ENCODE data around the gene PIGN. TPM values are rescaled to one million over a fixed set of nuclear protein-coding genes. Genes with fewer than 3 reads are reported as not detected.

The PIGN gene
- total RNA-seq, 2 experiments from 2014 or later, result 9.6 to 11.7 TPM

DNA sequence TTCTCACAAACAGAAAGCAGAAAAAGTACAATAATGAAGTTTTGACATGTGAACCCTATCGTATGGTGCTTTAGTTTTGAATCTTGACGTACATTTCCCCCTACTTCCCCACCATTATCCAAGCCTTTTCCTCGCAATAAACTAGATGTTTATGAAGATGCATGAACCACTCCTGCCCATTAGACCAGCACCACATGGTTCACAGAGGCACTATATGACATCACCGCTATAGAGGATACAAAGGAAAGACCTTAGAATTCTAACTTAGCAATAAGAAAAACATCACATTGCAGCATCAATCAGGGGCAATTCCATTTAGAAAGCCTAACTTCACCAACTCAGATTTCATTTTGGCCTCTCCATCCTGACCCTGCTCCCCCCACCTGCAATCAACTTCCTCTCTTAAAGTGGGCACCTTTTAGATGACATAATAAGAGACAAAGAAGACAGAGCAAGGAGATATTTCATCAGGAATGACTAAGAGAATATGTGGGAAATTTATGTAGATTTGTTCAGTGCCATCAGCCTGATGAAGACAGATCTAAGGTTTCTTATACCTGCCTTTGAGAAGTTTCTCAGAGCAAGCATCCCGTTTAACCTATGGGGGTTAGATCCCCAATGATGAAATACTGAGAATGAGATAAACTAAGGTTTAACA lies 124.9 kb downstream of the PIGN start:
- Histone ChIP-seq H3K9me3 (ENCODE audit: control insufficient read depth in 1 of 2, insufficient read depth in 1 of 2, low read length in 2 of 2) (peaks cover 0 to 4% of the 10 kb centered on the region in 2 experiments), H3K27me3 (ENCODE audit: control insufficient read depth in 1 of 2, insufficient read depth in 2 of 2, low read length in 2 of 2) (no peaks in the 10 kb centered on the region), H3K4me3 (ENCODE audit: low read length) (no peak overlapping the region), H3K4me1 (ENCODE audit: insufficient read depth, low read length) (no peaks in the 10 kb centered on the region), H3K36me3 (ENCODE audit: insufficient read depth, low read length) (peaks cover 6% of the 10 kb centered on the region), H3K27ac (ENCODE audit: low read depth in 1 of 2, low read length in 2 of 2) (no peak overlapping the region)
- ATAC-seq (ENCODE audit: poor library complexity) (no peak), DNase-seq (no peak)
- no peak overlapping the region for H3K27ac Mint-ChIP-seq
- H3K36me3 Mint-ChIP-seq (ENCODE audit: low read depth), result peaks cover 77% of the 10 kb centered on the region
- H3K4me3 Mint-ChIP-seq, result no peak overlapping the region
- peaks cover 1% of the 10 kb centered on the region for H3K9me3 Mint-ChIP-seq
- no peaks in the 10 kb centered on the region for H3K27me3 Mint-ChIP-seq
- ChIA-PET POLR2A (no interaction called here), CTCF (no interaction called here)
- intact Hi-C loops (cut with DNase I, micrococcal nuclease), result no loop called here
- no peaks in the 10 kb centered on the region for H3K4me1 Mint-ChIP-seq (ENCODE audit: low read depth)
- TF ChIP-seq, protein P1, sequence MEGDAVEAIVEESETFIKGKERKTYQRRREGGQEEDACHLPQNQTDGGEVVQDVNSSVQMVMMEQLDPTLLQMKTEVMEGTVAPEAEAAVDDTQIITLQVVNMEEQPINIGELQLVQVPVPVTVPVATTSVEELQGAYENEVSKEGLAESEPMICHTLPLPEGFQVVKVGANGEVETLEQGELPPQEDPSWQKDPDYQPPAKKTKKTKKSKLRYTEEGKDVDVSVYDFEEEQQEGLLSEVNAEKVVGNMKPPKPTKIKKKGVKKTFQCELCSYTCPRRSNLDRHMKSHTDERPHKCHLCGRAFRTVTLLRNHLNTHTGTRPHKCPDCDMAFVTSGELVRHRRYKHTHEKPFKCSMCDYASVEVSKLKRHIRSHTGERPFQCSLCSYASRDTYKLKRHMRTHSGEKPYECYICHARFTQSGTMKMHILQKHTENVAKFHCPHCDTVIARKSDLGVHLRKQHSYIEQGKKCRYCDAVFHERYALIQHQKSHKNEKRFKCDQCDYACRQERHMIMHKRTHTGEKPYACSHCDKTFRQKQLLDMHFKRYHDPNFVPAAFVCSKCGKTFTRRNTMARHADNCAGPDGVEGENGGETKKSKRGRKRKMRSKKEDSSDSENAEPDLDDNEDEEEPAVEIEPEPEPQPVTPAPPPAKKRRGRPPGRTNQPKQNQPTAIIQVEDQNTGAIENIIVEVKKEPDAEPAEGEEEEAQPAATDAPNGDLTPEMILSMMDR (IDR thresholded peaks at IDR 0.05), result no peak

DNA sequence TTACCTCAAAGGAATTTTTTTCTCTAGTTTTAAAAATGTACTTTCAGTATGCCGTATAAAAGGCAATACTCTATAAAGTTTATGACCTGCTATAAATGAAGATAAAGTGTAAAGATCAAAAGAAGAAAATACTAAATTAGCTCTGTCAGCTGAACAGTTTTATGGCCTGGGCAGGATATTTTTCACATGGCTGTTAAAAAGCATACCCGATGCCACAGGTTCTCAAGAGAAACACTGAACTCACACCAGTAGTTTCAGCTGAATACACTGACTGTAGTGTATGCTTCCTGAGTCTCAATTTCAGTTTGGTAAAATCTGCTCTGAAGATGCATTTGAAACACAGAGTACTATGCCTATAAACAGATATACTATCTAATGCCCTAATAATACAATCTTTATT lies 126.0 kb downstream of the PIGN start:
- no peak overlapping the region for H3K4me3 ChIP-seq (ENCODE audit: low read length)
- CTCF ChIA-PET, result interaction anchor here (1.2 kb wide), 1 partner anchor 71 kb away, joined by 3 read pairs; no protein-coding TSS in a partner anchor
- peaks cover 6% of the 10 kb centered on the region for H3K36me3 ChIP-seq (ENCODE audit: insufficient read depth, low read length)
- TF ChIP-seq, protein P1 (IDR thresholded peaks at IDR 0.05), result no peak
- Mint-ChIP-seq H3K4me3 (no peak overlapping the region), H3K27me3 (no peaks in the 10 kb centered on the region), H3K36me3 (ENCODE audit: low read depth) (peaks cover 84% of the 10 kb centered on the region), H3K4me1 (ENCODE audit: low read depth) (no peaks in the 10 kb centered on the region), H3K27ac (no peak overlapping the region), H3K9me3 (no peaks in the 10 kb centered on the region)
- POLR2A ChIA-PET, result no interaction called here
- no peak overlapping the region for H3K27ac ChIP-seq (ENCODE audit: low read depth in 1 of 2, low read length in 2 of 2)
- H3K9me3 ChIP-seq (ENCODE audit: control insufficient read depth in 1 of 2, insufficient read depth in 1 of 2, low read length in 2 of 2), result peaks cover 4 to 5% of the 10 kb centered on the region in 2 experiments
- DNase-seq (no peak), ATAC-seq (ENCODE audit: poor library complexity) (no peak)
- no peaks in the 10 kb centered on the region for H3K4me1 ChIP-seq (ENCODE audit: insufficient read depth, low read length)
- intact Hi-C loops (cut with DNase I, micrococcal nuclease), result no loop called here
- no peaks in the 10 kb centered on the region for H3K27me3 ChIP-seq (ENCODE audit: control insufficient read depth in 1 of 2, insufficient read depth in 2 of 2, low read length in 2 of 2)

DNA sequence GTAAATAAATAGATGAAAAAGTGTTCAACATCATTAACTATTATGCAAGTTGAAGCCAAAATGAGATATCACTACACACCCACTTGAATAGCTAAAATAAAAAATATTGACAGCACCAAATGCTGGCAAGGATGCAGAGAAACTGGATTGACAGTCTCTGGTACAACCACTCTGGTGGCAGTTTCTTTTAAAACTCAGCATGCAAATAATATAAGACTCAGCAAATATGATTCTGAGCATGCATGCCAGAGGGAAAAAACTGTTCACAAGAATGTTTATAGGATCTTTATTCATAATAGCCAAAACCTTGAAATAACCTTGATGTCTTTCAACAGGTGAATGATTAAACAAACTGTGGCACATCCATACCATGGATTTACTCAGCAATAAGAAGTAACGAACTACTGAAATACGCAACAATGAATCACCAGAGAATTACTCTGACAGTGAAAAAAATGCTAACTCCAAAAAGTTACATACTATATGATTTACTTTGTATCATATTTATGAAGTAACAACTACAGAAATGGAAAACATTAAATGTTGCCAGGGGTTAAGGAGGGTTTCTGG lies 131.8 kb downstream of the PIGN start:
- CTCF ChIA-PET, result no interaction called here

More for the DNA sequence above, 131.8 kb downstream of the PIGN start:
- Mint-ChIP-seq H3K4me3 (no peak overlapping the region), H3K4me1 (ENCODE audit: low read depth) (no peaks in the 10 kb centered on the region), H3K36me3 (ENCODE audit: low read depth) (peaks cover 67% of the 10 kb centered on the region), H3K9me3 (no peaks in the 10 kb centered on the region), H3K27me3 (no peaks in the 10 kb centered on the region), H3K27ac (no peak overlapping the region)
- no peak overlapping the region for H3K27ac ChIP-seq (ENCODE audit: low read depth in 1 of 2, low read length in 2 of 2)
- TF ChIP-seq, protein P1 (IDR thresholded peaks at IDR 0.05), result no peak
- no peak for ATAC-seq (ENCODE audit: poor library complexity)
- H3K36me3 ChIP-seq (ENCODE audit: insufficient read depth, low read length), result peaks cover 5% of the 10 kb centered on the region
- H3K27me3 ChIP-seq (ENCODE audit: control insufficient read depth in 1 of 2, insufficient read depth in 2 of 2, low read length in 2 of 2), result no peaks in the 10 kb centered on the region
- DNase-seq, result no peak
- H3K4me3 ChIP-seq (ENCODE audit: low read length), result no peak overlapping the region
- POLR2A ChIA-PET, result no interaction called here
- intact Hi-C loops (cut with DNase I, micrococcal nuclease), result no loop called here
- no peaks in the 10 kb centered on the region for H3K4me1 ChIP-seq (ENCODE audit: insufficient read depth, low read length)
- H3K9me3 ChIP-seq (ENCODE audit: control insufficient read depth in 1 of 2, insufficient read depth in 1 of 2, low read length in 2 of 2), result peaks cover 4 to 5% of the 10 kb centered on the region in 2 experiments
